ENCODE data around the gene SCN9A.
A peak's percentile ranks its signal among the peaks of the same experiment; 100 is the strongest.

SCN9A gene

DNA sequence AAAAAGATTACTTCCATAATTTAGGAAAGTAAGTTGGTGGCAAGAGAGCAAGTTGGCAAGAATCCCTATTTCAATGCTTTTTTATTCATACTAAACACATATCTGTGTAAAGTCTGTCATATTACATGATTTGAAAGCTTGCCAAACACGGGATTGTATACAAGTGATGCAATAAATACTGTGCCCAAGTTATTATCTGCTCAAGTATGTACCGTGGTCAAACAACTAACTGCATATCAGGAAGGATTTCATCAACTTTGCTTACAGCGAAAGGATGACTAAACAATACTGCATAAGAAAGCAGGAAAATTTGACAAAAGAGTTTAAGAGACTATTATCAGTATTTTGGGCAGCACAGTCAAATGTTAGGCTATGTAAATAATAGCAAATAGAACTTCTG lies 178.3 kb downstream of the SCN9A start:
- peak; percentile 79 for DNase-seq (ENCODE audit: low read depth)

DNA sequence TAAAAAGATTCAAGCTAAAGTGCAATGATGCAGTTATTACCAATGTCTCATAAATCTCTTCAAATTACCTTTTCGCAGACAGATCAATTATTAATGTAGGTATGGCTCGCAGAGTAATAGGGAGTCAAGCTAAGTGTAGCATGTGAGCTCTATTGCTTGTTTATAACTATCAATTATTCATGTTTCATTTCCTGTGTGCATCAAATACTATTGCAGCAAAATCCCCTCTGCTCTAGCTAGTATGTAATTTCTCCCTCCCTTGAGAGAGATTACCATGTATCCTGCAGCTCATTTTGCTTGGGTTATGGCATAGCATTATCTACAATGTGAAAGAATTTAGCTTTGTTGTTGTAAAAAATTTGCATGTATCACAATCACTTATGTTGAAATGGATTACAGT lies 182.3 kb downstream of the SCN9A start:
- DNase-seq (ENCODE audit: low read depth): no peak
- H3K4me3 ChIP-seq (ENCODE audit: low read length): no peak overlapping the region
- TF ChIP-seq, protein P1, sequence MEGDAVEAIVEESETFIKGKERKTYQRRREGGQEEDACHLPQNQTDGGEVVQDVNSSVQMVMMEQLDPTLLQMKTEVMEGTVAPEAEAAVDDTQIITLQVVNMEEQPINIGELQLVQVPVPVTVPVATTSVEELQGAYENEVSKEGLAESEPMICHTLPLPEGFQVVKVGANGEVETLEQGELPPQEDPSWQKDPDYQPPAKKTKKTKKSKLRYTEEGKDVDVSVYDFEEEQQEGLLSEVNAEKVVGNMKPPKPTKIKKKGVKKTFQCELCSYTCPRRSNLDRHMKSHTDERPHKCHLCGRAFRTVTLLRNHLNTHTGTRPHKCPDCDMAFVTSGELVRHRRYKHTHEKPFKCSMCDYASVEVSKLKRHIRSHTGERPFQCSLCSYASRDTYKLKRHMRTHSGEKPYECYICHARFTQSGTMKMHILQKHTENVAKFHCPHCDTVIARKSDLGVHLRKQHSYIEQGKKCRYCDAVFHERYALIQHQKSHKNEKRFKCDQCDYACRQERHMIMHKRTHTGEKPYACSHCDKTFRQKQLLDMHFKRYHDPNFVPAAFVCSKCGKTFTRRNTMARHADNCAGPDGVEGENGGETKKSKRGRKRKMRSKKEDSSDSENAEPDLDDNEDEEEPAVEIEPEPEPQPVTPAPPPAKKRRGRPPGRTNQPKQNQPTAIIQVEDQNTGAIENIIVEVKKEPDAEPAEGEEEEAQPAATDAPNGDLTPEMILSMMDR (IDR thresholded peaks at IDR 0.05; ENCODE audit: insufficient read depth, low read depth, low read length, missing control alignments): no peak

More for the DNA sequence above, 178.3 kb downstream of the SCN9A start:
- H3K4me3 ChIP-seq (ENCODE audit: low read length): no peak overlapping the region
- TF ChIP-seq, protein P1 (IDR thresholded peaks at IDR 0.05; ENCODE audit: insufficient read depth, low read depth, low read length, missing control alignments): no peak

DNA sequence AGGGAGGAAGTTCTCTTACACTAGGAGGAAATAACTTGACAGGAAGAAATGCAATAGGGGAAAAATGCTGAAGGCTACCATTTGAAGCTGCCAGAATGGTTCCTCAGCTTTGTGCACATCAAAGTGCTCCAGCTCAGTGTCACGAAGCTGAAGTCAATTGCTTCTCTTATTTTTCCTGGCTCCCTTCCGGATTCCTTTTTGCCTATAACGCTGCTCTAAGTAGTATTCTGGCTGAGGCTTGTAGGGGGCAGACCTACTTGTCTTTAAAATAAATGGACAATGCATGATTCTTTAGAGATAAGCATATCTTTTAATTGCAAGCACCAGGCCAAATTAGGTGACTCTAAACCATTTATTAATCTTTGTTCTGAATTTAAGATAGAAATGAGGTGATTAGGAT lies 187.7 kb downstream of the SCN9A start:
- DNase-seq (ENCODE audit: low read depth): no peak
- TF ChIP-seq, protein P1 (IDR thresholded peaks at IDR 0.05; ENCODE audit: insufficient read depth, low read depth, low read length, missing control alignments): no peak
- H3K4me3 ChIP-seq (ENCODE audit: low read length): no peak overlapping the region

DNA sequence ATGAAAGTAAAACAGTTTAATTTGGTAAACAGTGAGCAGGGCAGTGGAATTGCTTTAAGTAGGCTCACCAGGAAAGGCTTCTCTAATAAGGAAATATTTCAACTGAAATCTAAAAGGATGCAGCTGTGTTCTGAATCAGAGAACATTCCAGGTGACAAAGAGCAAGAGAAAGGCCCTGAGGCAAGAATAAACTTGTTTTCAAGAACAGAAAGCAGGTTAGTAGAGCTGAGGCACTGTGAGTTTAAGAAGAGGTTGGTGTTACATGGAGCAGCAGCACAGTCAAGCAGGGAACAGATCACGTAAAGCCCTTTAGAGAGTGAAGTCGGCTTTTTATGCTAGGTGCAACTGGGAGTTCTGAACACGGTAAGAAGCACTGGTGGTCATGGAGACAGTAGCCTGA lies 191.0 kb downstream of the SCN9A start:
- TF ChIP-seq, protein P1 (IDR thresholded peaks at IDR 0.05; ENCODE audit: insufficient read depth, low read depth, low read length, missing control alignments): no peak
- peak overlapping the region; percentile 40 for H3K4me3 ChIP-seq (ENCODE audit: low read length)
- DNase-seq (ENCODE audit: low read depth): peak; percentile 97

DNA sequence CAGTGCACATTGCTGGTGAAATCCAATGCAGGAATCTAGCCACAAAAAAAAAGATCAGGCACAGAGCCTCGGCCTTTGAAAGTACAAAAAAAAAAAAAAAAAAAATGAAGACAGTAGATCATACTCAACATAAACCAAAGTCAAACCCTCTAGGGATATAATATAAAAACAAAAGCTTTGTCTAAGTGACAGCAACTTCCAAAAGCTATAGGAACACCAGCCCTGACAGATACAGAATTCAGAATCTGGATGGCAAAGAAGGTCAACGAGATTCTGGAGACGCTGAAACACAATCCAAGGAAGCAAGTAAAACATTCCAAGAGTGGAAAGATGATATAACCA lies 194.0 kb downstream of the SCN9A start:
- TF ChIP-seq, protein P1 (IDR thresholded peaks at IDR 0.05; ENCODE audit: insufficient read depth, low read depth, low read length, missing control alignments): no peak
- no peak overlapping the region for H3K4me3 ChIP-seq (ENCODE audit: low read length)
- DNase-seq (ENCODE audit: low read depth): no peak

DNA sequence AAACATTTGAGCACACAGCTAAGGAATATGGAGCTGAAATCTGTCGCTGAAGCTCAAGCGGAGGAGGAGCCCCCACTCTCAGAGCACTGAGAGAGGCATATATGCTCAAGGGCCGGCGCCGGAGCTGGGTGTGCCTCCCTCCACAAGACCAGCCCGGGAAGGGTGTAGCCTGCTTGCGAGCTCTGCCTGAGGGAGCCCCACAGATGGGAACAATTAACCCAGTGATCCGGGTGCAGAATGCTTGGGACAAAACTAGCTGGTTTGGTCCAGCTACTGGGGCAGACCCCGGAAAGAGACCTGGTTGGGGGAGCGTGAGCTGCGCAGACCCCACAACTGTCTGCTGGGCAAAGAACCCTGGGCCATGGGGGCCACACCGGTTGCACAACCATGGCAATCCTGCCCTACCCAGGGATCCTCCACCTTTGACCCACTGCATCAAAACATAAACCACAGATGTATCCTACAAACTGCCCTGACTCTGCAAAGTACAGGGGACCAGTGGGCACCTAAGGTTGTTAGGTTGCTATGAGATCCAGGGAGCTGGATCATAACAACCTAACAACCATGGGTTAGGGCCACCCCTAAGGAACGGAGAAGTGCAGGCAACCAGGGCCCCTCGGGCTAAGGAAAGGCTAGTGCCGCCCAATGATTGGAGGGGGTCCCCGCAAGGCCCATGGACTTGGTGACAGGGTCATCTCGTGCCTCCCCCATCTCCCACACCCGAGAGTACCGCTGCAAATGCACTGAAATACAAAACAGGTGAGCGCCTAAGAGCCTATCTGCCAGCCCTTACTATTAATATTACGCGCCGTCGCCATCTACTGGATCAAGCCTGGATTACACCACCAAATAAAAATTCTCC lies 194.6 kb downstream of the SCN9A start:
- peak; percentile 61 for DNase-seq (ENCODE audit: low read depth)
- H3K4me3 ChIP-seq (ENCODE audit: low read length): no peak overlapping the region
- TF ChIP-seq, protein P1 (IDR thresholded peaks at IDR 0.05; ENCODE audit: insufficient read depth, low read depth, low read length, missing control alignments): peak; percentile 65

DNA sequence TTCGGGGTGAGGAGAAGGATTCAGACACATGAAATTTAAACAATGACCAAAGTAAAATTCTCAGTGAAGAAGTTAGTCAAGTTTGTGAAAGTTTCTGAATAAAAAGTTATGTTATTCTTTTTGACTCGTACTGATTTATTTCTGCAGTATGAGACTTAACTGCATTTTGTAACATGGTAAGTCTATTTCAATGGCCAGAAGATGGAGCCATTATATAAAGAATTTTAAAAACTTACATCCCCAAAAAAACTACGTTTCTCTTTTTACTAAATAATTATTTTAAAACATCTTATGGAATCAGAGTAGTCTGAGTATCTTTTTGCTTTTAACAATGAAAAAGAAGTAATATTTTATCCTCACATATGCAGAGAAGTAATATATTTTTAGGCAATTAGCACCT lies 196.5 kb downstream of the SCN9A start:
- TF ChIP-seq, protein P1 (IDR thresholded peaks at IDR 0.05; ENCODE audit: insufficient read depth, low read depth, low read length, missing control alignments): peak; percentile 4
- DNase-seq (ENCODE audit: low read depth): no peak

More for the DNA sequence above, 196.5 kb downstream of the SCN9A start:
- no peak overlapping the region for H3K4me3 ChIP-seq (ENCODE audit: low read length)

Data from epithelial cell of esophagus (primary cell).